ENCODE results near the gene TRIM54.

- TF ChIP-seq, protein P1, sequence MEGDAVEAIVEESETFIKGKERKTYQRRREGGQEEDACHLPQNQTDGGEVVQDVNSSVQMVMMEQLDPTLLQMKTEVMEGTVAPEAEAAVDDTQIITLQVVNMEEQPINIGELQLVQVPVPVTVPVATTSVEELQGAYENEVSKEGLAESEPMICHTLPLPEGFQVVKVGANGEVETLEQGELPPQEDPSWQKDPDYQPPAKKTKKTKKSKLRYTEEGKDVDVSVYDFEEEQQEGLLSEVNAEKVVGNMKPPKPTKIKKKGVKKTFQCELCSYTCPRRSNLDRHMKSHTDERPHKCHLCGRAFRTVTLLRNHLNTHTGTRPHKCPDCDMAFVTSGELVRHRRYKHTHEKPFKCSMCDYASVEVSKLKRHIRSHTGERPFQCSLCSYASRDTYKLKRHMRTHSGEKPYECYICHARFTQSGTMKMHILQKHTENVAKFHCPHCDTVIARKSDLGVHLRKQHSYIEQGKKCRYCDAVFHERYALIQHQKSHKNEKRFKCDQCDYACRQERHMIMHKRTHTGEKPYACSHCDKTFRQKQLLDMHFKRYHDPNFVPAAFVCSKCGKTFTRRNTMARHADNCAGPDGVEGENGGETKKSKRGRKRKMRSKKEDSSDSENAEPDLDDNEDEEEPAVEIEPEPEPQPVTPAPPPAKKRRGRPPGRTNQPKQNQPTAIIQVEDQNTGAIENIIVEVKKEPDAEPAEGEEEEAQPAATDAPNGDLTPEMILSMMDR (conservative IDR thresholded peaks at IDR 0.05; ENCODE audit: low read depth, low read length) = no peak
- no peak for TF ChIP-seq EZH2 (IDR thresholded peaks at IDR 0.05; ENCODE audit: low read length, unreplicated experiment)
Observed at GRCh38 chr2:27354597-27354927, 72.3 kb downstream of the TRIM54 start.

Data from PC-3 (cell line).